Measurements from ENCODE around the gene DLGAP1. TPM values are rescaled to one million over a fixed set of nuclear protein-coding genes. Genes with fewer than 3 reads are reported as not detected.

DLGAP1 gene
- total and polyA plus RNA-seq, 2 of the 4 experiments (the other 2 are of a cell fraction) = under 0.01 to 0.09 TPM

GRCh38 chr18:3451989-3452749 is 1002.9 kb downstream of the DLGAP1 start:
- Histone ChIP-seq H3K27ac (ENCODE audit: insufficient read depth, low read length) (peak overlapping the region; percentile 95), H3K9me1 (ENCODE audit: insufficient read depth, low read length) (peaks cover 6% of the 10 kb centered on the region), H2BK15ac (ENCODE audit: low read depth, low read length) (peak overlapping the region; percentile 83; the same call in 1 of the 3 replicates), H3K27me3 (ENCODE audit: control insufficient read depth, insufficient read depth, low read length) (no peaks in the 10 kb centered on the region), H4K91ac (ENCODE audit: insufficient read depth, low read depth, low read length) (peak overlapping the region; percentile 93), H4K20me1 (ENCODE audit: insufficient read depth, low read length) (peaks cover 26% of the 10 kb centered on the region), H3K79me1 (ENCODE audit: low read depth in 1 of 2, low read length in 2 of 2) (peaks cover 9 to 20% of the 10 kb centered on the region in 2 experiments; a peak in 3 of 4 replicates), H3K23ac (ENCODE audit: low read depth, low read length) (peak overlapping the region; percentile 95), H3K4me2 (ENCODE audit: low read depth, low read length) (peak overlapping the region; percentile 91), H3K14ac (replicated peaks; ENCODE audit: low read depth, low read length) (peak overlapping the region; percentile 99), H3K9me3 (ENCODE audit: control insufficient read depth, insufficient read depth, low read length) (no peaks in the 10 kb centered on the region), H3K4me3 (ENCODE audit: insufficient read depth, low read depth, low read length) (peak overlapping the region; percentile 85), H3K56ac (ENCODE audit: extremely low read depth, insufficient read depth, low read length) (peak overlapping the region; percentile 94), H2AFZ (replicated peaks; ENCODE audit: low read length, poor library complexity) (peak overlapping the region; percentile 63), H2AK9ac (replicated peaks; ENCODE audit: low read depth, low read length, poor library complexity) (peak overlapping the region; percentile 96), H2BK5ac (ENCODE audit: low read depth, low read length, poor library complexity, severe bottlenecking) (peak overlapping the region; percentile 93), H3K18ac (ENCODE audit: low read depth, low read length) (peak overlapping the region; percentile 84), H4K5ac (ENCODE audit: low read depth, low read length) (peak overlapping the region; percentile 94), H2AK5ac (ENCODE audit: low read depth, low read length) (peak overlapping the region; percentile 88), H3K36me3 (ENCODE audit: control insufficient read depth, insufficient read depth, low read length) (peaks cover 7% of the 10 kb centered on the region), H2BK120ac (ENCODE audit: low read depth, low read length) (peak overlapping the region; percentile 89), H3K9ac (ENCODE audit: low read depth, low read length) (peak overlapping the region; percentile 98), H4K8ac (ENCODE audit: low read depth in 2 of 2, low read length in 2 of 2) (peak overlapping the region; percentile 85 to 97), H3K4me1 (ENCODE audit: control insufficient read depth, insufficient read depth, low read length) (peaks cover 4% of the 10 kb centered on the region), H2BK20ac (ENCODE audit: low read depth, low read length) (peak overlapping the region; percentile 91), H3K4ac (ENCODE audit: low read depth, low read length) (peak overlapping the region; percentile 95)
- in situ Hi-C loops (cut with MboI; ENCODE audit: low sequenced_read_pairs) (loop anchor here (5.0 kb wide), 3 partner anchors 145 to 215 kb away; no protein-coding TSS in a partner anchor), intact Hi-C loops (cut with micrococcal nuclease) (loop anchor here (5.0 to 10.0 kb wide), 5 partner anchors 190 to 545 kb away; partner anchors contain the start of gene MYL12B), dilution Hi-C loops (cut with HindIII; ENCODE audit: low sequenced_read_pairs, unreplicated experiment) (no loop called here)
- ATAC-seq (ENCODE audit: low read depth) = no peak
- WGBS, 2 experiments (ENCODE audit: extremely low coverage in 2 of 2, insufficient read length in 1 of 2) = 0% methylated on average over 5 of the region's 53 CpGs; no CpG with 5 or more reads in 1 of the 2 experiments
- TF ChIP-seq POLR2A (IDR thresholded peaks at IDR 0.05; ENCODE audit: low read depth, low read length) (peak; percentile 36), SMC3 (IDR thresholded peaks at IDR 0.05; ENCODE audit: low read depth, low read length) (no peak), MAZ (IDR thresholded peaks at IDR 0.05; ENCODE audit: borderline replicate concordance, low read depth, low read length) (peak; percentile 24; the same call in 1 of the 2 replicates)
- DNase-seq = peak; percentile 69
- BruUV-seq (replicated peaks) = no TSS peak
- CTCF ChIA-PET = interaction anchor here (0.7 to 3.7 kb wide), 3 partner anchors 142 to 214 kb away, joined by 3 to 33 read pairs (median 3); no protein-coding TSS in a partner anchor
- POLR2A ChIA-PET (ENCODE audit: unreplicated experiment) = interaction anchor here (0.6 to 3.4 kb wide), 7 partner anchors 142 to 430 kb away, joined by 3 to 22 read pairs (median 5); no protein-coding TSS in a partner anchor
